ENCODE data around the gene CTTNBP2NL.

Gene CTTNBP2NL

DNA sequence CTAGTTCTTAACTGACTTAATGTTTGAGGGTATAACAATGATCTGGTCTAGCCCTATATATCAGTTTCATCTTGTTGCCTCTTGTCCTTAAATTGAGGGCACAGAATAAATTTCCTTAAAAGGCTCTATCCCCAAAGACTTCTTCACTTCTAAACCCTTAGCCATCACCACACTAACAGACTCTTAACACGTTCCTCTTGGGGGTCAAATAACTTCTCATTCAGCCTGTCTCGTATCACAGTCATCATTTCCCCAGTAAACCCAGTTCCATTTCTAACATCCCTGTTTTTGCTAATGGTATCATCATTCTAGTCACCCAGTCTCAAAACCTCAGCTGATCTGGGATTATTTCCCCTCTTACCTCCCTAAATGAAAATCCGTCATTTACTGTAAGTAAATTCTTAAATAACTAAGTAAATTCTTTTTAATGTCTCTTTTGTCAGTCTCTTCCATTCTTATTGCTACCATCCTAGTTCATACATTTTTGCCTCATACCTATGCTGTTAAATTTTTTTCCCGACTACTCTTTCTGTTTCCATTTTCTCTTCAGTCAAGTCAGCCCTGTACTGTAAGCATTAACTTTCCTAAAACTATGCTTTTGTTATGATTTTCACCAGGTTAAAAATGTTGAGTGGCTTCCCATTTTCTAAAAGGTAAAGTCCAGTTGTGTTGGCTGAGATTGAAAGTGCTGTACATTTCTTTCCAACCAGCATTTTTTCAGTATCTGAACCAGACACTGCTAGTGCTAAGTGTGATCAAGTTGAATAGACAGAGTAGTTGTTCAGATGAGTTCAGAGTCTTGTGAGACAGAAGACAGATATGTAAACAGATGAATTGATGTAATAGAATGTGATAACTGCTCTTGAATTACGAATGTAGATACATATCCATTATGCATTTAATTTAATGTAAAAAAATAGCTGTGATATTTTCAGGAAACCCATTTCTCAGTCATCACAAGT, 6.9 kb downstream of the CTTNBP2NL start:
- no peak overlapping the region for H3K27ac ChIP-seq
- TF ChIP-seq, protein P1, sequence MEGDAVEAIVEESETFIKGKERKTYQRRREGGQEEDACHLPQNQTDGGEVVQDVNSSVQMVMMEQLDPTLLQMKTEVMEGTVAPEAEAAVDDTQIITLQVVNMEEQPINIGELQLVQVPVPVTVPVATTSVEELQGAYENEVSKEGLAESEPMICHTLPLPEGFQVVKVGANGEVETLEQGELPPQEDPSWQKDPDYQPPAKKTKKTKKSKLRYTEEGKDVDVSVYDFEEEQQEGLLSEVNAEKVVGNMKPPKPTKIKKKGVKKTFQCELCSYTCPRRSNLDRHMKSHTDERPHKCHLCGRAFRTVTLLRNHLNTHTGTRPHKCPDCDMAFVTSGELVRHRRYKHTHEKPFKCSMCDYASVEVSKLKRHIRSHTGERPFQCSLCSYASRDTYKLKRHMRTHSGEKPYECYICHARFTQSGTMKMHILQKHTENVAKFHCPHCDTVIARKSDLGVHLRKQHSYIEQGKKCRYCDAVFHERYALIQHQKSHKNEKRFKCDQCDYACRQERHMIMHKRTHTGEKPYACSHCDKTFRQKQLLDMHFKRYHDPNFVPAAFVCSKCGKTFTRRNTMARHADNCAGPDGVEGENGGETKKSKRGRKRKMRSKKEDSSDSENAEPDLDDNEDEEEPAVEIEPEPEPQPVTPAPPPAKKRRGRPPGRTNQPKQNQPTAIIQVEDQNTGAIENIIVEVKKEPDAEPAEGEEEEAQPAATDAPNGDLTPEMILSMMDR (IDR thresholded peaks at IDR 0.05): no peak
- no peak for DNase-seq (ENCODE audit: low spot score)
- no peak overlapping the region for H3K4me3 ChIP-seq

DNA sequence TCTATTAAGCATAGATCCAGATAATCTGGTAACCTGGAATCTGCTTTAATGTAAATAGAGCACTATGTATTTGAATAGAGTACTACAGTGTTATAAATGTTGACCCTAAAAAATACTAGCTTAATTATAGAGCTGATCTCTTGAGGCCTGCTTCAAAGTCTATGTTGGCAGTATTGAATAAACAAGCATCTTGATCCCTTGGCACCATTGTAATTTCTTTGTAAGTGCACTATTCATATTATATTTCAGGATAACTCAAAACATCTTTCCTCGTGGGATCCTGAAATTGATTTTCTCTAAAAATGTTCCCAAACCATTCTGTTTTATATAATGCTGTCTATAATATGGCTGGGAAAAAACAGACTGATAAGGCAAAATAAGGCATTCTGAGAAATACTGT, 10.8 kb downstream of the CTTNBP2NL start:
- H3K27ac ChIP-seq: no peak overlapping the region
- TF ChIP-seq, protein P1 (IDR thresholded peaks at IDR 0.05): no peak
- no peak for DNase-seq (ENCODE audit: low spot score)
- H3K4me3 ChIP-seq: no peak overlapping the region

DNA sequence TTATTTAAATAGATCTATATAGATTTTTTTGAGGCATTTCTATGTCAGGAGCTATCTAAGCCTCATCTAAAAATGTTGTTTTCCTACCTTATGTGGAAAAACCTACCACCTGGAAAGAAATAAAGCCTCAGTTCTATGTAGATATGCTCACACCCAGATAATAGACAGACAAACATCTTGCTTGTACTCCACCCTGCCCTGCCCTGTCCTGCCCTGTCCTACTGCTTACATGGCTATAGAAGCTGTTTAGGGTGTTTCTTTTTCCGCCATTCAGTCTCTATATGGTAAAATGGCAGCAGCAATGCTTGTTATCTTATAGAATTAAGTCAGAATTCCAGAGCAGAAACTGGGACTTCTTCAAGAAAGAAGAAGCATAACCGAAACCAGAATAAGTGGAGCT, 13.4 kb downstream of the CTTNBP2NL start:
- TF ChIP-seq, protein P1 (IDR thresholded peaks at IDR 0.05): no peak
- no peak for DNase-seq (ENCODE audit: low spot score)
- Histone ChIP-seq H3K4me3 (no peak overlapping the region), H3K27ac (no peak overlapping the region)

DNA sequence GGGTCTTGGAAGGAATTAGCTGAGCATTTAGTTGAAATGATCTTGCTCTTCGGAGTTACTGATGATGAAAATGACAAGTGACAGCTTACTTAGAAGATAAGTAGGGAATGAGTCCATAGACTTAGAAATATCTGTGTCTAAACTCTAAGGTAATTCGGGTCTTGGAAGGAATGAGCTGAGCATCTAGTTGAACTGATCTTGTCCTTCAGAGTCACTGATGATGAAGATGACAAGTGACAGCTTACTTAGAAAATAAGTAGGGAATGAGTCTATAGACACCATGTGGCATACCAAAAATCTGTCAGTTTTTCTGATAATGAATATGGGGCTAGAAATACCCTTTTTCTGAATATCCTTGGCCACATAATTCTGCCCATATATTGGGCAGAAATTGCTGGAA, 14.7 kb downstream of the CTTNBP2NL start:
- H3K4me3 ChIP-seq: no peak overlapping the region
- no peak for DNase-seq (ENCODE audit: low spot score)
- no peak overlapping the region for H3K27ac ChIP-seq
- TF ChIP-seq, protein P1 (IDR thresholded peaks at IDR 0.05): no peak

DNA sequence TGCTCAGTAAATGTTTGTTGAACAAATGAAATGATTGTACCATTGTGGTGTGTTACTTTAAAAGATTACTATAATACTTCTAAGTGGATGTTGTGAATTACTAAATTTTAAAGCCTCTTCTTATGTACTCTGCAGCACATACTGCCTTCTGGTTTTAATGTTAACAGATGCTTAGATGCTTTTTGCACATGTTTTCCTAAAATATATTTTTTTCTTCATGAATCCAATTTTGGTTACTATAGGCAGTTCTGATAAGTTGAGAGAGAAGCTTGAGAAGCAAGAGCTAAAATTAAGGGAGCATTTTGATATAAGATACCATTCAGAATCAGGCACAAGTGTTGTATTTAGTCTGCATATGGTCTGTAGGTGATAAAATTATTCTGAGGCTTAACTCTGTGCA, 21.3 kb downstream of the CTTNBP2NL start:
- Histone ChIP-seq H3K27ac (no peak overlapping the region), H3K4me3 (no peak overlapping the region)
- no peak for DNase-seq (ENCODE audit: low spot score)
- TF ChIP-seq, protein P1 (IDR thresholded peaks at IDR 0.05): no peak

DNA sequence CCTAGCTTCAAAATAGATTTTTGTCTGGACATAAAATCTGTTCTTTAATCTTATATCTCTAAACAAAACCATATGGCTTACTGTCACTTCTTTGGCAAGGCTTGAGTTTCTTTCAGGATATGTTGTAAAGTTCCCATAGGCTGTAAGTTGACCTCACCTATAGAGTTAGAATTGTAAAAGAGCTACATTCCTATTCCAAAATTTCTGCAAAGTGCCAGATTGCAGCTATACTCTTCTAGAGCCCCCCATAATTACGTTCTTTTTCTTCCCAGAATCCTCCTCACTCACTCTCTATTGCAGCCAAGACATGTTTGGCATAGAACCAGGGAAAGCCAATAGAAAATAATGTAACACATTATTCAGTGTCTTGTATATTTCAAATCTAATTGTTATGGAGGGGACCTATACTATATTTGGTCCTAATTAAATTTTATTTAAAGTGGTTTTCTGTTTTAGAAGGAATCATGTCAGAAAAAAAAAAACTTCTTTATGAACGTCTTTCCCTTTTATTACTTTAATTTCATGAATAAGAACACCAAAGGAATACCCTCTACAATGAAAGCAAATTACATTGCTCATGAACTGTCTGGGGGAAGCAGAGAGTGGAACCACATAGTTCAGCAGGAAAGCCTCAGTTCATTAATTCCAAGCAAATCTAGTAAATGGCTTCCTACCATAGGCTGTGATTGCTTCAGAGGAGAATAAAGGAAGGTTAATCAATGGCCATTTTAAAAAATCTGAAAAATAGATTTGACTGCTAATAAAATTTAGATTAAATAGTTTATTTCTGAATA, 22.3 kb downstream of the CTTNBP2NL start:
- DNase-seq (ENCODE audit: low spot score): no peak
- H3K4me3 ChIP-seq: no peak overlapping the region
- TF ChIP-seq, protein P1 (IDR thresholded peaks at IDR 0.05): no peak
- H3K27ac ChIP-seq: no peak overlapping the region
